GM12878 (cell line): Measurements from ENCODE around the gene LHFPL2. TPM values are rescaled to one million over a fixed set of nuclear protein-coding genes. Genes with fewer than 3 reads are reported as not detected.

ENCODE experiments used
- ATAC-seq: fragments of 200-7000 bp; cut with Tn5 transposase; 3 replicates; pipeline ENCODE4 v1.9.1; 2020; ENCODE audit warnings: mild to moderate bottlenecking, moderate library complexity
- BruUV-seq: library from RNA; stranded (reverse); fragments of 400-500 nt; replicated peaks from 2 replicates; lab custom pipeline; 2021; lab: Mats Ljungman, UMichigan
- CTCF ChIA-PET: fragments of 300-600 bp; sonication (Branson Sonifier 250); formaldehyde crosslinking; extraction: SDS; loops from one replicate; lab custom pipeline; 2021; ENCODE audit warnings: inconsistent platforms; lab: Yijun Ruan, JAX
- POLR2A ChIA-PET: fragments of 350-600 bp; formaldehyde crosslinking; extraction: SDS; loops from one replicate; lab custom pipeline; 2021; ENCODE audit warnings: inconsistent platforms; lab: Charles Lee
- RAD21 ChIA-PET: fragments of 300-600 bp; sonication (Branson Sonifier 250); formaldehyde crosslinking; loops from one replicate; lab custom pipeline; 2023; ENCODE audit warnings: antibody characterized with exemption; ENCODE audit not compliant: unreplicated experiment; lab: Charles Lee
- SMC1A ChIA-PET: fragments of 300-600 bp; sonication (Branson Sonifier 250); formaldehyde crosslinking; loops from one replicate; lab custom pipeline; 2023; ENCODE audit not compliant: unreplicated experiment, uncharacterized antibody; lab: Charles Lee
- DNase-seq: peaks from one replicate; pipeline ENCODE4 v3.0.0-alpha.2; 2011; ENCODE audit warnings: low read depth, low spot score
- FAIRE-seq: peaks from 3 replicates; lab custom pipeline; 2011; peaks lifted over from hg19 to GRCh38; lab: Jason Lieb, UNC
- H2AFZ ChIP-seq: 2 replicates; pipeline ENCODE4 v1.6.0; 2011; ENCODE audit warnings: low read depth, low read length, control low read depth; ENCODE audit not compliant: control insufficient read depth
- H3K27ac ChIP-seq: 2 replicates; pipeline ENCODE4 v1.5.1; 2011; ENCODE audit warnings: control low read depth; ENCODE audit not compliant: control insufficient read depth, insufficient read depth
- H3K27me3 ChIP-seq, 2 experiments: replicated peaks in 1 of 2; 2 replicates each; pipeline versions ENCODE4 v1.6.0 to v1.6.1; 2011; ENCODE audit warnings: low read length in 1 of 2; ENCODE audit not compliant: control insufficient read depth in 2 of 2, insufficient read depth in 2 of 2
- H3K36me3 ChIP-seq, 2 experiments: 2 replicates each; pipeline ENCODE4 v1.5.1; 2011; ENCODE audit warnings: low read length in 1 of 2; ENCODE audit not compliant: control insufficient read depth in 2 of 2, insufficient read depth in 2 of 2
- H3K4me1 ChIP-seq: 2 replicates; pipeline ENCODE4 v1.6.1; 2011; ENCODE audit warnings: mild to moderate bottlenecking, low read length, moderate library complexity, mixed read lengths; ENCODE audit not compliant: control insufficient read depth, insufficient read depth
- H3K4me2 ChIP-seq: 2 replicates; pipeline ENCODE4 v1.6.0; 2011; ENCODE audit warnings: control low read depth; ENCODE audit not compliant: control insufficient read depth, insufficient read depth
- H3K4me3 ChIP-seq: fragments of 200-600 bp; sonication (generic); 2 replicates; pipeline ENCODE4 v1.5.1; 2016
- H3K79me2 ChIP-seq: 2 replicates; pipeline ENCODE4 v1.6.0; 2011; ENCODE audit warnings: low read length; ENCODE audit not compliant: control insufficient read depth, insufficient read depth
- H3K9ac ChIP-seq: 2 replicates; pipeline ENCODE4 v1.8.0; 2011; ENCODE audit warnings: low read length, control low read depth, mixed read lengths; ENCODE audit not compliant: control insufficient read depth, insufficient read depth
- H3K9me3 ChIP-seq: replicated peaks from 3 replicates; pipeline ENCODE4 v1.5.1; 2011; ENCODE audit warnings: mild to moderate bottlenecking, low read length; ENCODE audit not compliant: control insufficient read depth, insufficient read depth
- H4K20me1 ChIP-seq: 2 replicates; pipeline ENCODE4 v1.6.0; 2011; ENCODE audit not compliant: control insufficient read depth, insufficient read depth
- BHLHE40 ChIP-seq, 2 experiments: fragments of 450-650 bp in 1 of 2; IDR thresholded peaks; 2 replicates each; pipeline ENCODE4 v1.6.1; 2011 to 2017; ENCODE audit warnings: low read depth in 2 of 2, borderline replicate concordance in 1 of 2, improper control_type of control experiment in 1 of 2, low read length in 1 of 2, mild to moderate bottlenecking in 1 of 2
- CBX3 ChIP-seq: fragments of 200-600 bp; sonication (generic); IDR thresholded peaks from 2 replicates; pipeline ENCODE4 v1.6.1; 2016; ENCODE audit warnings: low read depth, borderline replicate concordance
- GABPA ChIP-seq: IDR thresholded peaks from 2 replicates; pipeline ENCODE4 v1.6.1; 2014; ENCODE audit warnings: antibody characterized with exemption, low read depth, mild to moderate bottlenecking, inconsistent platforms
- IRF3 ChIP-seq: fragments of 450-650 bp; IDR thresholded peaks from 2 replicates; pipeline ENCODE4 v1.6.1; 2014; ENCODE audit warnings: mild to moderate bottlenecking
- IRF4 ChIP-seq: IDR thresholded peaks from 2 replicates; pipeline ENCODE4 v1.6.1; 2011; ENCODE audit warnings: low read depth, low read length
- LARP7 ChIP-seq: fragments of 450-650 bp; IDR thresholded peaks from 2 replicates; pipeline ENCODE4 v1.6.1; 2017; ENCODE audit warnings: mild to moderate bottlenecking
- MTA2 ChIP-seq: fragments of 450-650 bp; IDR thresholded peaks from 2 replicates; pipeline ENCODE4 v1.6.1; 2016; ENCODE audit warnings: low read depth, mild to moderate bottlenecking, moderate library complexity
- NR2C1 ChIP-seq: fragments of 450-650 bp; IDR thresholded peaks from 2 replicates; pipeline ENCODE4 v1.6.1; 2017; ENCODE audit warnings: antibody characterized with exemption, mild to moderate bottlenecking, moderate library complexity
- NR2F1 ChIP-seq: fragments of 450-650 bp; conservative IDR thresholded peaks from 2 replicates; pipeline ENCODE4 v1.6.1; 2017; ENCODE audit warnings: mild to moderate bottlenecking
- POLR2AphosphoS5 ChIP-seq: IDR thresholded peaks from 2 replicates; pipeline ENCODE4 v1.6.1; 2011; ENCODE audit warnings: mild to moderate bottlenecking, low read length, inconsistent platforms
- RAD21 ChIP-seq: IDR thresholded peaks from 2 replicates; pipeline ENCODE4 v1.6.1; 2011; ENCODE audit warnings: mild to moderate bottlenecking, low read depth, low read length, moderate library complexity; ENCODE audit not compliant: insufficient read depth
- SMAD5 ChIP-seq: IDR thresholded peaks from 2 replicates; pipeline ENCODE4 v1.6.1; 2016; ENCODE audit warnings: antibody characterized with exemption, low read depth
- TCF12 ChIP-seq: IDR thresholded peaks from 2 replicates; pipeline ENCODE4 v1.6.1; 2011; ENCODE audit warnings: low read depth, mild to moderate bottlenecking, low read length
- USF1 ChIP-seq: IDR thresholded peaks from 2 replicates; pipeline ENCODE4 v1.6.1; 2011; ENCODE audit warnings: borderline replicate concordance, low read depth, mild to moderate bottlenecking, moderate library complexity, mixed read lengths, low read length; ENCODE audit not compliant: insufficient read depth; ENCODE audit errors: extremely low read length
- WRNIP1 ChIP-seq: IDR thresholded peaks from 2 replicates; pipeline ENCODE4 v1.6.1; 2011; ENCODE audit warnings: low read depth, low read length, improper control_type of control experiment, borderline replicate concordance
- ZNF217 ChIP-seq: fragments of 450-650 bp; IDR thresholded peaks from 2 replicates; pipeline ENCODE4 v1.6.1; 2017; ENCODE audit warnings: antibody characterized with exemption, mild to moderate bottlenecking
- WGBS: methylation state at CpG from one replicate; pipeline ENCODE4 v1.1.6; 2016; ENCODE audit warnings: low lambda C conversion rate; ENCODE audit not compliant: insufficient replicate concordance, insufficient coverage; ENCODE audit errors: missing lambda C conversion rate; 5-methylcytosine and 5-hydroxymethylcytosine counted together
- in situ Hi-C: fragments of 300-500 bp; cut with MboI; formaldehyde crosslinking; loops from 9 replicates; pipeline ENCODE4 v1.14.3; 2018; ENCODE audit warnings: mixed read lengths
- intact Hi-C: fragments of 100-400 bp; cut with micrococcal nuclease; formaldehyde crosslinking; loops from one replicate; pipeline ENCODE4 v1.14.2; 2022; ENCODE audit not compliant: unreplicated experiment
- polyA plus RNA-seq, 11 experiments: library from polyadenylated mRNA; depleted of rRNA in 4 of 11; unstranded in 6 of 11; stranded (reverse) in 5 of 11; fragments of >200 nt; fragmentation: Nextera tagmentation in 4 of 11; fragmentation: Illumina TruSeq in 1 of 11; extraction: Ambion mirVana in 4 of 11; extraction: Trizol in 1 of 11; gene quantifications; 1 replicate in 1 of 11; 2 replicates in 10 of 11; pipeline versions ENCODE4 v1.2.1 to v1.2.3, GENCODE V29; 2011 to 2016; ENCODE audit warnings: inconsistent platforms in 2 of 11, missing spikeins in 2 of 11, low read depth in 1 of 11
- total RNA-seq, 4 experiments: library from RNA; depleted of rRNA in 3 of 4; stranded (reverse); fragments of >200 nt in 3 of 4; fragmentation: Illumina TruSeq in 1 of 4; extraction: Trizol in 1 of 4; gene quantifications; 2 replicates each; pipeline versions ENCODE4 v1.2.1 to v1.2.3, GENCODE V29; 2013 to 2021
- TF ChIP-seq, protein P1 (sequence below): IDR thresholded peaks from 2 replicates; pipeline ENCODE4 v1.6.1; 2012; ENCODE audit warnings: improper control_type of control experiment, low read depth, low read length; ENCODE audit not compliant: insufficient replicate concordance

Gene LHFPL2
- total and polyA plus RNA-seq, 10 of the 15 experiments (the other 5 are each of a cell fraction or from before 2014, with no cell fraction given) = 4.1 to 21.8 (median 12.5) TPM

DNA sequence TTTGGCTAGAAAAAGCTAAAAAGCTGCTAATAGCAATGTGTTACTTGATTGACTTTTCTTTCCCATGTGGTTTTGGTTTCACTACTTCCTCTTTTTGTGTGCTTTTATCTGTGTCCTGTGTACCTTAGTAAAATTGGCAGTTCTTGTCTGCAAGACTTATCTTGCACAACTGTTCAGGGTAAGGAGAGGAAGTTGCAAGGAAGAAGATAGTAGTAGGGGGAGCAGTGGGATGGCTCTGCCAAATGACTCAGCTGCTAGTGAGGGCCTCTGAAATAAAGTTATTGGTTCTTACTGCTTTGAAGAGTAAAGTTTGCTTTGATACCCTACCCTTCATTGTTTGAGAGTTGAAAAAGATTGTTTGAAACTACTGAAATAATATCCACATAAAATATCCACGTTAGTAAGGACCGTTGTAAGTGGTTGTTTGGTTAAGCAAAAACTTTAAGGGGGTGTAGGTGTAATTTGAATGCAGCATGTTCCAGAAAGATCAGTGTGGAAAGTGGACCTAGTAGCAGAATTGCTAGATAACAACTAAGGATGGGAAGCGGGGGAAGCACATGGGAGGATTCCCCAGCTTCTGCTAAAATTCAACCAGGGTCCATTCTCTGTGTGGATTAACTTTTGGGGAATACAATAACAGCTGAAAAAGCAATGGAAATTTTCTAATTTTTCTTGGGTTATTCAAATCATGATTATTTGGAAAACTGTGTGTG lies 164.6 kb downstream of the LHFPL2 start:
- Histone ChIP-seq H3K4me3 (no peak overlapping the region), H4K20me1 (no peaks in the 10 kb centered on the region; the same call in 1 of the 2 replicates), H3K27me3 (no peaks in the 10 kb centered on the region), H3K27ac (peak overlapping the region; percentile 28; the same call in 1 of the 2 replicates), H3K9me3 (no peaks in the 10 kb centered on the region), H3K9ac (no peak overlapping the region), H3K4me2 (peak overlapping the region; percentile 59), H3K79me2 (no peaks in the 10 kb centered on the region), H2AFZ (no peak overlapping the region), H3K4me1 (peaks cover 15% of the 10 kb centered on the region), H3K36me3 (peaks cover 8 to 22% of the 10 kb centered on the region in 2 experiments; a peak in 3 of 4 replicates)
- intact Hi-C loops = no loop called here
- ATAC-seq (peak; percentile 97), DNase-seq (peak; percentile 69), FAIRE-seq (peak; percentile 88)
- ChIA-PET CTCF (interaction anchor here (0.9 to 3.0 kb wide), 7 partner anchors 11 to 537 kb away, joined by 3 to 15 read pairs (median 4); no protein-coding TSS in a partner anchor), RAD21 (interaction anchor here (0.8 to 2.5 kb wide), 10 partner anchors 17 to 315 kb away, joined by 3 to 13 read pairs (median 4); no protein-coding TSS in a partner anchor), SMC1A (interaction anchor here (0.8 to 3.7 kb wide), 12 partner anchors 8 to 416 kb away, joined by 3 to 16 read pairs (median 6); no protein-coding TSS in a partner anchor), POLR2A (interaction anchor here (1.5 kb wide), 1 partner anchor 61 kb away, joined by 3 read pairs; no protein-coding TSS in a partner anchor)
- BruUV-seq = no TSS peak
- in situ Hi-C loops = no loop called here
- WGBS = 82% methylated on average over 3 of the region's 3 CpGs
- no peak for TF ChIP-seq ZNF217
- no peak for TF ChIP-seq NR2C1
- TF ChIP-seq WRNIP1 = no peak
- no peak for TF ChIP-seq NR2F1
- TF ChIP-seq SMAD5 = no peak
- no peak for TF ChIP-seq RAD21
- TF ChIP-seq BHLHE40 (IDR thresholded peaks at IDR 0.05; ENCODE audit: borderline replicate concordance in 1 of 2, low read depth in 2 of 2, low read length in 1 of 2) = no peak
- TF ChIP-seq IRF4 = no peak
- TF ChIP-seq POLR2AphosphoS5 = no peak
- TF ChIP-seq, protein P1, sequence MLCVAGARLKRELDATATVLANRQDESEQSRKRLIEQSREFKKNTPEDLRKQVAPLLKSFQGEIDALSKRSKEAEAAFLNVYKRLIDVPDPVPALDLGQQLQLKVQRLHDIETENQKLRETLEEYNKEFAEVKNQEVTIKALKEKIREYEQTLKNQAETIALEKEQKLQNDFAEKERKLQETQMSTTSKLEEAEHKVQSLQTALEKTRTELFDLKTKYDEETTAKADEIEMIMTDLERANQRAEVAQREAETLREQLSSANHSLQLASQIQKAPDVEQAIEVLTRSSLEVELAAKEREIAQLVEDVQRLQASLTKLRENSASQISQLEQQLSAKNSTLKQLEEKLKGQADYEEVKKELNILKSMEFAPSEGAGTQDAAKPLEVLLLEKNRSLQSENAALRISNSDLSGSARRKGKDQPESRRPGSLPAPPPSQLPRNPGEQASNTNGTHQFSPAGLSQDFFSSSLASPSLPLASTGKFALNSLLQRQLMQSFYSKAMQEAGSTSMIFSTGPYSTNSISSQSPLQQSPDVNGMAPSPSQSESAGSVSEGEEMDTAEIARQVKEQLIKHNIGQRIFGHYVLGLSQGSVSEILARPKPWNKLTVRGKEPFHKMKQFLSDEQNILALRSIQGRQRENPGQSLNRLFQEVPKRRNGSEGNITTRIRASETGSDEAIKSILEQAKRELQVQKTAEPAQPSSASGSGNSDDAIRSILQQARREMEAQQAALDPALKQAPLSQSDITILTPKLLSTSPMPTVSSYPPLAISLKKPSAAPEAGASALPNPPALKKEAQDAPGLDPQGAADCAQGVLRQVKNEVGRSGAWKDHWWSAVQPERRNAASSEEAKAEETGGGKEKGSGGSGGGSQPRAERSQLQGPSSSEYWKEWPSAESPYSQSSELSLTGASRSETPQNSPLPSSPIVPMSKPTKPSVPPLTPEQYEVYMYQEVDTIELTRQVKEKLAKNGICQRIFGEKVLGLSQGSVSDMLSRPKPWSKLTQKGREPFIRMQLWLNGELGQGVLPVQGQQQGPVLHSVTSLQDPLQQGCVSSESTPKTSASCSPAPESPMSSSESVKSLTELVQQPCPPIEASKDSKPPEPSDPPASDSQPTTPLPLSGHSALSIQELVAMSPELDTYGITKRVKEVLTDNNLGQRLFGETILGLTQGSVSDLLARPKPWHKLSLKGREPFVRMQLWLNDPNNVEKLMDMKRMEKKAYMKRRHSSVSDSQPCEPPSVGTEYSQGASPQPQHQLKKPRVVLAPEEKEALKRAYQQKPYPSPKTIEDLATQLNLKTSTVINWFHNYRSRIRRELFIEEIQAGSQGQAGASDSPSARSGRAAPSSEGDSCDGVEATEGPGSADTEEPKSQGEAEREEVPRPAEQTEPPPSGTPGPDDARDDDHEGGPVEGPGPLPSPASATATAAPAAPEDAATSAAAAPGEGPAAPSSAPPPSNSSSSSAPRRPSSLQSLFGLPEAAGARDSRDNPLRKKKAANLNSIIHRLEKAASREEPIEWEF = no peak
- no peak for TF ChIP-seq USF1
- peak; percentile 60; the same call in 1 of the 2 replicates for TF ChIP-seq MTA2
- no peak for TF ChIP-seq CBX3
- no peak for TF ChIP-seq TCF12
- no peak for TF ChIP-seq IRF3
- no peak for TF ChIP-seq GABPA
- TF ChIP-seq LARP7 = no peak
